OCI-LY1 (cell line): ENCODE data around the gene TULP4.

Source experiments
- CTCF ChIP-seq: fragments of 200-600 bp; sonication (generic), shearing (Covaris generic); IDR thresholded peaks from 2 replicates; pipeline ENCODE4 v1.5.1; 2017; ENCODE audit warnings: mild to moderate bottlenecking, antibody characterized with exemption, low read length, moderate library complexity, mixed read lengths
- EZH2 ChIP-seq: fragments of 200-600 bp; sonication (generic), shearing (Covaris generic); IDR thresholded peaks from 2 replicates; pipeline ENCODE4 v1.8.0; 2017; ENCODE audit warnings: borderline replicate concordance, mixed run types, mild to moderate bottlenecking, antibody characterized with exemption, low read length, moderate library complexity, mixed read lengths

- no peak for TF ChIP-seq CTCF
- TF ChIP-seq EZH2, result no peak
Observed at GRCh38 chr6:158448856-158449255, 136.6 kb downstream of the TULP4 start.
